HG03066 (cell line): ENCODE results near the gene P2RY14.

Source experiments
- ATAC-seq: cut with Tn5 transposase; IDR thresholded peaks from one replicate; pipeline ENCODE4 v1.9.1; 2021; ENCODE audit warnings: low read depth; ENCODE audit not compliant: unreplicated experiment

Gene P2RY14

GRCh38 chr3:151219056-151219455 is 59.3 kb downstream of the P2RY14 start:
- ATAC-seq = no peak

- no peak for ATAC-seq
Observed at GRCh38 chr3:151218136-151218535, 60.2 kb downstream of the P2RY14 start.

- ATAC-seq = no peak
Observed at GRCh38 chr3:151216641-151217607, 61.4 kb downstream of the P2RY14 start.

- ATAC-seq = no peak
Observed at GRCh38 chr3:151214459-151214858, 63.9 kb downstream of the P2RY14 start.

DNA sequence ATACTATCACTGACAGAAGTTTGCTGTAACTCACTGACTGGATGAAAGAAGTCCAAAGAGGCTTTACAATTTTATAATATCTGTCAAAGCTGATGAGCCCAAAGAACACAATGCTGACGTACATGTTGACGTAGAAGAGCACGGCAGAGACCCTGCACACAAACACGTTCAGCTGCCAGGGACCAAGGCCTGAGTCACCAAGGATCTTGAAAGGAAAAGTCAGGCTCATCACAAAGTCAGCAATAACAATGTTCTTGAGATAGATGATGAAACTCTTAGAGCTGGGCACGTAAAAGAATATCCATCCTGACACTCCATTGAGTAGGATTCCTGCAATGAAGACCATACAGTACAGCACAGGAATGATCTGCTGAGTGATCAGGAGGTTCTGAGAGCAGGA is 64.5 kb downstream of the P2RY14 start:
- ATAC-seq = no peak

DNA sequence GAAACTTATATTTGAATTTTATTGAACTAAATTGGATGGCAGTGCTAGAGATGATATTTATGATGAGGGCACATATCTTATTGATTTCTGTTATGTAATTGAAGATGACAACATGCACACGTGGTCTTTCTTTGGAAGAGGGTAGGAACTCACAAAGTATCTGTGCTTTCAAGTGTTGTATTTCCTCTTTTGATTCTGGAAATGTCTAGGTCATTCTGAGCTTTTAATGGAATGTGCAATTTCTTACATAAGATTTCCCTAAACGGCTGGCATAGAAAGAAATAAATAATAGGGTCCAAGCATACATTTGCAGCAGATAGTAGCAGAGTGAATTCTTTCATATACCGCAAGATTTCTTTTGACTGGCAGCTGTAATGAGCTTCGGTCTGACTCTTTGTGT is 65.2 kb downstream of the P2RY14 start:
- no peak for ATAC-seq

DNA sequence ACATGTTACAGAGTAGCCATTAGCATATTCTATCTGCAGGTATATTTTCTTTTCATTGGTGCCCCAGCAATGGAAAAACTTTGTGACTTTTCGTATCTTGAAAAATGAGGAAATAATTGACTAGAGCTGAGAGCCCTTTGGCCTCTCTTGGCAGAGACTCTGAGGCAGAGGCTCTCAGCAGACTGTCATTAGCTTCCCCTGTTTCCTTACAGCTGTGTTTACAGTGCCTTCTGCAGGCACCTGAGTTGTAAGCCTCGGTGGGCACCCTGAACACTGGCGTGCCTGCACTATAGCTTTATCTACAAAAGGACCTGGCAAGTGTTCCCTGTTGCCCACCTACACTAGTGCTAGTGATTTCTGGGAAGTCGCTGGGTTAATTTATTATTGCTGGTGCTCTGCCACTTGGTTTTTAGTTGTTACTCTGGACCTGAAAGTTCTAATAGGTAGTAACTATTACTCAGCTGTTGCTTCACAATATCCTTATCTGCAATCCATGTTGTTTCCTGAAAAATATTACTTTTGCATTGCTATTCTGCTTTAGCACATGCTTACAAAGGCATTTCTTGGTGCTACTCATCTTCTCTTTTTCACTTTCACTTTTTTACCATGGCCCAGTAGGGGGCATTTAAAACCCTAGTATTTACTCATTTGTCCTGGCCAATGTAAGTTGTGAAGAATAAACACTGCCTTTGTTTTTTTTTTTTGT is 67.5 kb downstream of the P2RY14 start:
- ATAC-seq = peak; percentile 69

GRCh38 chr3:151209654-151210053 is 68.7 kb downstream of the P2RY14 start:
- ATAC-seq = no peak

GRCh38 chr3:151206201-151206600 is 72.1 kb downstream of the P2RY14 start:
- no peak for ATAC-seq

- no peak for ATAC-seq
Observed at GRCh38 chr3:151205482-151205881, 72.9 kb downstream of the P2RY14 start.

- ATAC-seq = no peak
Observed at GRCh38 chr3:151204530-151205402, 73.6 kb downstream of the P2RY14 start.

DNA sequence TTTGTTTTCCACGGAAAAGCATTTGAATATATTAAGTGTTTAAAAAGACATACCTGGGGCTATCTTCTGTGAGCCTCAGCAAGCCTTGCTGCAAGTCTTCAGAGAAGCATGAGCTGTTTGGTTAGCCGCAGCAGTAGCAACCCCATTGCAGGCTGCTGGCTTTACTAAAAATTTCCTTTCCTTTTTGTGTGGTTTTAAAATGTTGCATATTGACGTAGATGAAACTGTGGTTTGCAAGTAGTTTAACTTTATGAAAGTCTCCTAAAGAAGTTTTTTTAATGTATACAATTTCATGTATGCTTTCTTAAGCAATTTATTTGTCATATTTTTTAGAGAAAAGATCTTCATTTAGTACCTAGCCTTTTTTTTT is 75.3 kb downstream of the P2RY14 start, which contains the start of gene GPR171:
TSS of gene GPR171 (minus strand) at position 166 of the 370 bp plus-strand sequence. CDS start 3,830 bp downstream, outside the sequence.
- peak; percentile 91 for ATAC-seq

GRCh38 chr3:151201051-151201730 is 77.2 kb downstream of the P2RY14 start:
- ATAC-seq = no peak

DNA sequence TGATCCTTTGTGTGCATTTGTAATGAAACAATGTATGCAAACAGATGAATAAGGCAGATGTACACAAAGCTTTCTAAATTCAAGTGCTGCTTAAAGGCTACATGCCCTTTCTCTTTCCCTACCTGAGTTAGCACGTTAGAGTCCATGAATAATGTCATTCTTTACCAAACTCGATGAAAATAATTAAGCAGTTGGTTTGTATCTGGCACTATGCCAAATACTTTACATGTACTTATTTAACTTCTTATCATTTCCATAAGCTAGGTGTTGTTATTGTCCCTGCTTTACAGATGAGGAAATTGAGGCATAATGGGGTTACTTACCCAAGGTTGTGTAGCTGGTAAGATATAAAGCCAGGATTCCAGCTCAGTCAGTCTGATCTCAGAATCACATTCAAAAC is 77.8 kb downstream of the P2RY14 start:
- ATAC-seq = no peak

GRCh38 chr3:151199554-151200438 is 78.5 kb downstream of the P2RY14 start:
- no peak for ATAC-seq

GRCh38 chr3:151198849-151199248 is 79.5 kb downstream of the P2RY14 start:
- ATAC-seq = no peak

- ATAC-seq = no peak
Observed at GRCh38 chr3:151197981-151198767, 80.2 kb downstream of the P2RY14 start.

DNA sequence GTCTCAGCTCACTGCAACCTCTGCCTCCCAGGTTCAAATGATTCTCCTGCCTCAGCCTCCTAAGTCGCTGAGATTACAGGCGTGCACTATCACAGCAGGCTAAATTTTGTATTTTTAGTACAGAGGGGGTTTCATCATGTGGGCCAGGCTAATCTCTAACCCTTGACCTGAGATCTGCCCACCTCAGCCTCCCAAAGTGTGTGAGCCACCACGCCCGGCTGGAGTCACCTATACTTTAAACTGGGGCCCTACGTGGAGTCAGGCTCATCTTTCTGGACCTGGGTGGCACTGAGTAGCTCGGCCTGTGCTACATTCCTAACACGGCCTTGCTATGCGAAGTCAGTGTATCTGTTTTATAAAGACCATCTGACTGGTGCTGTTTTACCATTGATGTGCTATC is 81.1 kb downstream of the P2RY14 start:
- ATAC-seq = no peak
